ENCODE measurements around the gene CNOT11.
"Not testable (repeated sequence)": the region's sequence is repeated elsewhere in the genome, so short reads cannot be mapped to it uniquely, and the experiment has no call there.

Gene CNOT11

GRCh38 chr2:101311696-101312017, 59.0 kb downstream of the CNOT11 start:
- no peak for DNase-seq

DNA sequence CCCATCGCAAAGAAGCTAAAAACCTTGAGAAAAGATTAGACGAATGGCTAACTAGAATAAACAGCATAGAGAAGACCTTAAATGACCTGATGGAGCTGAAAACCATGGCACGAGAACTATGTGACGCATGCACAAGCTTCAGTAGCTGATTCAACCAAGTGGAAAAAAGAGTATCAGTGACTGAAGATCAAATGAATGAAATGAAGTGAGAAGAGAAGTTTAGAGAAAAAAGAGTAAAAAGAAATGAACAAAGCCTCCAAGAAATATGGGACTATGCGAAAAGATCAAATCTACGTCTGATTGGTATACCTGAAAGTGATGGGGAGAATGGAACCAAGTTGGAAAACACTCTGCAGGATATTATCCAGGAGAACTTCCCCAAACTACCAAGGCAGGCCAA, 63.9 kb downstream of the CNOT11 start:
- DNase-seq = not testable (repeated sequence)
